Keratinocyte (primary cell): Measurements from ENCODE around the gene ST6GAL1. TPM values are rescaled to one million over a fixed set of nuclear protein-coding genes. Genes with fewer than 3 reads are reported as not detected.

ENCODE experiments used
- DNase-seq: peaks from one replicate; pipeline ENCODE4 v3.0.0-alpha.2; 2011; ENCODE audit warnings: low read depth, missing footprints, low spot score
- FAIRE-seq: peaks from 2 replicates; lab custom pipeline; 2011; peaks lifted over from hg19 to GRCh38; lab: Jason Lieb, UNC
- H2AFZ ChIP-seq: 2 replicates; pipeline ENCODE4 v1.6.0; 2012; ENCODE audit warnings: low read length, control low read depth, inconsistent platforms; ENCODE audit not compliant: control insufficient read depth
- H3K27ac ChIP-seq: 2 replicates; pipeline ENCODE4 v1.5.1; 2011; ENCODE audit warnings: low read length; ENCODE audit not compliant: control insufficient read depth, insufficient read depth
- H3K27me3 ChIP-seq: 3 replicates; pipeline ENCODE4 v1.6.0; 2011; ENCODE audit warnings: low read length; ENCODE audit not compliant: control insufficient read depth, insufficient read depth; ENCODE audit errors: extremely low read depth
- H3K36me3 ChIP-seq, 2 experiments: 2 replicates in 1 of 2; 3 replicates in 1 of 2; pipeline ENCODE4 v1.5.1; 2011; ENCODE audit warnings: low read length in 2 of 2, mild to moderate bottlenecking in 1 of 2; ENCODE audit not compliant: control insufficient read depth in 2 of 2, insufficient read depth in 2 of 2; ENCODE audit errors: extremely low read depth in 1 of 2
- H3K4me1 ChIP-seq: 3 replicates; pipeline ENCODE4 v1.5.1; 2011; ENCODE audit warnings: low read length; ENCODE audit not compliant: control insufficient read depth, insufficient read depth; ENCODE audit errors: extremely low read depth
- H3K4me2 ChIP-seq: 3 replicates; pipeline ENCODE4 v1.6.0; 2011; ENCODE audit warnings: low read depth, low read length; ENCODE audit not compliant: control insufficient read depth, insufficient read depth; ENCODE audit errors: extremely low read depth
- H3K4me3 ChIP-seq, 3 experiments: fragments of 200-600 bp in 1 of 3; sonication (generic) in 1 of 3; 2 replicates in 2 of 3; 3 replicates in 1 of 3; pipeline ENCODE4 v1.5.1; 2011 to 2016; ENCODE audit warnings: low read length in 3 of 3, mild to moderate bottlenecking in 3 of 3, control low read depth in 2 of 3, inconsistent platforms in 1 of 3, low read depth in 1 of 3, mixed read lengths in 1 of 3, mixed run types in 1 of 3, moderate library complexity in 1 of 3; ENCODE audit not compliant: control insufficient read depth in 2 of 3, insufficient read depth in 2 of 3; ENCODE audit errors: extremely low read depth in 1 of 3
- H3K79me2 ChIP-seq: 2 replicates; pipeline ENCODE4 v1.6.0; 2012; ENCODE audit warnings: low read length; ENCODE audit not compliant: control insufficient read depth, insufficient read depth
- H3K9ac ChIP-seq: 3 replicates; pipeline ENCODE4 v1.6.0; 2011; ENCODE audit warnings: low read length; ENCODE audit not compliant: control insufficient read depth, insufficient read depth; ENCODE audit errors: extremely low read depth
- H3K9me1 ChIP-seq: 3 replicates; pipeline ENCODE4 v1.6.0; 2011; ENCODE audit warnings: low read length; ENCODE audit not compliant: control insufficient read depth, insufficient read depth; ENCODE audit errors: extremely low read depth
- H3K9me3 ChIP-seq: 2 replicates; pipeline ENCODE4 v1.5.1; 2012; ENCODE audit warnings: low read depth, low read length; ENCODE audit not compliant: control insufficient read depth
- H4K20me1 ChIP-seq: 3 replicates; pipeline ENCODE4 v1.6.0; 2011; ENCODE audit warnings: low read length; ENCODE audit not compliant: control insufficient read depth, insufficient read depth; ENCODE audit errors: extremely low read depth
- CTCF ChIP-seq, 3 experiments: IDR thresholded peaks in 1 of 3; conservative IDR thresholded peaks in 1 of 3; optimal IDR thresholded peaks in 1 of 3; 2 replicates in 2 of 3; 3 replicates in 1 of 3; pipeline versions ENCODE3 to v1.5.1; 2011; ENCODE audit warnings: low read length in 3 of 3, mild to moderate bottlenecking in 3 of 3, moderate library complexity in 2 of 3, control low read depth in 1 of 3, inconsistent platforms in 1 of 3; ENCODE audit not compliant: insufficient read depth in 2 of 3; ENCODE audit errors: extremely low read depth in 1 of 3
- EZH2 ChIP-seq: IDR thresholded peaks from one replicate; pipeline ENCODE4 v1.6.1; 2012; ENCODE audit warnings: inconsistent platforms, mild to moderate bottlenecking, low read length, moderate library complexity
- dilution Hi-C: fragments of 300-500 bp; cut with MboI; formaldehyde crosslinking; loops from one replicate; pipeline ENCODE4 v1.7.0; 2020; ENCODE audit warnings: low sequenced_read_pairs; ENCODE audit not compliant: extremely low pct_ligation_motif_present
- polyA plus RNA-seq, 5 experiments: library from polyadenylated mRNA; depleted of rRNA in 3 of 5; stranded (reverse) in 3 of 5; stranded (forward) in 1 of 5; unstranded in 1 of 5; fragments of >200 nt; gene quantifications; 1 replicate in 1 of 5; 2 replicates in 3 of 5; 3 replicates in 1 of 5; pipeline versions ENCODE4 v1.2.1 to v1.2.3, GENCODE V29; 2011 to 2012; ENCODE audit warnings: missing spikeins in 2 of 5, low read depth in 1 of 5, low replicate concordance in 1 of 5

The ST6GAL1 gene
- polyA plus RNA-seq, 1 donor (not counting 4 experiments of a cell fraction or from before 2014, with no cell fraction given): 7.5 TPM

DNA sequence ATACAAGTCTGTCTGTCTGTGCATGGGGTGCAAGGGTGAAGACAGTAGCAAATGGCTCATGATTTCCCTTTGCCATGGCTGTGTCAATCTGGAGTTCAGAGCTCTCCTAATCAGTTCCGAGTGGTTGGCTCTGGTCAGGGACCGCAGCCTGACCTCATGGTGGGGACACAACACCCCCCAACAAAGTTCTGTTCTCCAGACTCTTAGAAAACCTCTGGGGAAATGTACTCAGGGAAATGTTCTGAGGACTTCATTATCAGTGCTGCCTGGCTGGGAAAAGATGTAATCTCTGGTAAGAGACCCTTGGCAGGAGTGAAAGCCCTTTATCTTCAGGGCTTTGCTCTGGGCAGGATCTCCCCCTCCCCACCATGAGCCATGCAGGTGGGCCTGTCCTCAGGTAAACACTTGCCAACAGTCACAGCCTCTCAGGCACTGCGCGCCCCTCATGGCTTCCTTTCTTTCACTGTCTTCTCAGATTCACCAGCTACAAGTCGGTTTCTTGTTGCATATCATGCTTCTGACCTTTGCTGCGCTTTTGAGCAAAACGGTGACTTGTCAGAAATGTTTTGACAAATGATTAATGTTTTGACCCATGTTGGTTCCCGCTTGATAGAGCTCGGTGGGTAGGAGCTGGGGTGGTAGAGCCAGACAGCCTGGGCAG lies 95.5 kb downstream of the ST6GAL1 start:
- Histone ChIP-seq H4K20me1 (no peaks in the 10 kb centered on the region), H2AFZ (no peak overlapping the region), H3K79me2 (no peaks in the 10 kb centered on the region), H3K4me3 (no peak overlapping the region), H3K9me3 (no peaks in the 10 kb centered on the region), H3K4me1 (no peaks in the 10 kb centered on the region), H3K27me3 (no peaks in the 10 kb centered on the region), H3K4me2 (no peak overlapping the region), H3K27ac (no peak overlapping the region), H3K9me1 (no peaks in the 10 kb centered on the region), H3K36me3 (no peaks in the 10 kb centered on the region), H3K9ac (no peak overlapping the region)
- TF ChIP-seq EZH2 (no peak), CTCF (optimal IDR thresholded peaks at IDR 0.05 in 1 of 3, IDR thresholded peaks at IDR 0.05 in 1 of 3, conservative IDR thresholded peaks at IDR 0.05 in 1 of 3; ENCODE audit: extremely low read depth in 1 of 3, insufficient read depth in 2 of 3, low read length in 3 of 3) (no peak)
- FAIRE-seq (no peak), DNase-seq (no peak)
- dilution Hi-C loops: no loop called here

GRCh38 chr3:187026317-187026670 lies 96.0 kb downstream of the ST6GAL1 start:
- Histone ChIP-seq H3K9me1 (no peaks in the 10 kb centered on the region), H3K36me3 (no peaks in the 10 kb centered on the region), H3K4me3 (no peak overlapping the region), H3K4me2 (no peak overlapping the region), H3K79me2 (no peaks in the 10 kb centered on the region), H3K27me3 (no peaks in the 10 kb centered on the region), H3K9me3 (no peaks in the 10 kb centered on the region), H2AFZ (no peak overlapping the region), H4K20me1 (no peaks in the 10 kb centered on the region), H3K27ac (no peak overlapping the region), H3K4me1 (no peaks in the 10 kb centered on the region), H3K9ac (no peak overlapping the region)
- dilution Hi-C loops: no loop called here
- no peak for TF ChIP-seq EZH2
- no peak for TF ChIP-seq CTCF (optimal IDR thresholded peaks at IDR 0.05 in 1 of 3, IDR thresholded peaks at IDR 0.05 in 1 of 3, conservative IDR thresholded peaks at IDR 0.05 in 1 of 3; ENCODE audit: extremely low read depth in 1 of 3, insufficient read depth in 2 of 3, low read length in 3 of 3)
- FAIRE-seq (no peak), DNase-seq (no peak)
